ENCODE data around the gene PAPSS1. TPM values are rescaled to one million over a fixed set of nuclear protein-coding genes. Genes with fewer than 3 reads are reported as not detected.
A peak's percentile ranks its signal among the peaks of the same experiment; 100 is the strongest.

Gene PAPSS1
- total RNA-seq, 1 donor from 2014 or later = 39.7 TPM

DNA sequence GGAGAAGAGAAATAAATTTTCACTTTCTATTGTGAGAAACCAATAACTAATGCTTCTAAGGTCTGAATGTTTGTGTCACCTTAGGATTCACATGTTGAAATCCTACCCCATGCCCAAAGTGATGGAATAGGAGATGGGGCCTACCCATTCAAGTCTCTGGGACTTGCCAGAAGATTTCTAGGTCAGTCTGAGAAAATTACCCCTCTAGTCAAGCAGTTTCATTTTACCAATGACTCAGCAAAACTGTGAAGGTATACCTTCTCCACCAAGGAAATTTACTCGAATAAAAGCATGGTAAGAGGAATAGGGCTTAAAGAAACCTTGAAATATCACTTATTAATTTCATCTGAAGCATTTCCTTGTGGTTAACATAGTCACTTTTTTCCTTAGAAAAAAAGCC is 23.5 kb upstream of the PAPSS1 start:
- H3K9me3 ChIP-seq (ENCODE audit: control insufficient read depth in 3 of 3, low read length in 3 of 3) = no peaks in the 10 kb centered on the region
- H3K27ac ChIP-seq (ENCODE audit: low read depth, low read length) = no peak overlapping the region
- no peaks in the 10 kb centered on the region for H3K27me3 ChIP-seq (ENCODE audit: control insufficient read depth in 3 of 3, insufficient read depth in 3 of 3, low read length in 3 of 3)
- no peaks in the 10 kb centered on the region for H3K36me3 ChIP-seq (ENCODE audit: control insufficient read depth in 3 of 3, insufficient read depth in 3 of 3, low read length in 3 of 3)
- no peak overlapping the region for H3K4me3 ChIP-seq (ENCODE audit: low read length in 3 of 3)
- peaks cover 13 to 33% (median 15%) of the 10 kb centered on the region in 3 donors for H3K4me1 ChIP-seq (ENCODE audit: control insufficient read depth in 3 of 3, insufficient read depth in 3 of 3, low read length in 3 of 3)
- no peak overlapping the region for H3K9ac ChIP-seq (ENCODE audit: low read depth in 1 of 3, low read length in 3 of 3)

DNA sequence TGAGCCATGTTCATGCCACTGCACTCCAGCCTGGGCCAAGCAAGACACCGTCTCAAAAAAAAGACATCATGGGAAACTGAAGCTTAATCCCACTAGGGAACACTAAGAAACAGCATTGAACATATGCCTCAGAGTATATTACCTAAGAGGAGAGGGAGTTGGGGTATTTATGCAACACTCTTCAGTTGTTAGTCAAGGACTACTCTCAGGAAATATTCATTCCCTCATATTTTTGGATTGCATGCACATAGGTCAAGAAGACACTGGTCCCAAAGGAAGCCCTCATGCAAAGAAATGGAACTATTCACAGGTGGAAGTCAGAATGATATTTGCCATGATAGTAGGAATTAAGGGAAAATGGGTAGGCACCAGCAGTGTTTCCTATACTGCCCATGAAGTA is 22.8 kb upstream of the PAPSS1 start:
- Histone ChIP-seq H3K9me3 (ENCODE audit: control insufficient read depth in 3 of 3, low read length in 3 of 3) (no peaks in the 10 kb centered on the region), H3K4me1 (ENCODE audit: control insufficient read depth in 3 of 3, insufficient read depth in 3 of 3, low read length in 3 of 3) (peaks cover 13 to 35% (median 15%) of the 10 kb centered on the region in 3 donors), H3K9ac (ENCODE audit: low read depth in 1 of 3, low read length in 3 of 3) (no peak overlapping the region), H3K27ac (ENCODE audit: low read depth, low read length) (no peak overlapping the region), H3K4me3 (ENCODE audit: low read length in 3 of 3) (no peak overlapping the region), H3K36me3 (ENCODE audit: control insufficient read depth in 3 of 3, insufficient read depth in 3 of 3, low read length in 3 of 3) (no peaks in the 10 kb centered on the region), H3K27me3 (ENCODE audit: control insufficient read depth in 3 of 3, insufficient read depth in 3 of 3, low read length in 3 of 3) (no peaks in the 10 kb centered on the region)

DNA sequence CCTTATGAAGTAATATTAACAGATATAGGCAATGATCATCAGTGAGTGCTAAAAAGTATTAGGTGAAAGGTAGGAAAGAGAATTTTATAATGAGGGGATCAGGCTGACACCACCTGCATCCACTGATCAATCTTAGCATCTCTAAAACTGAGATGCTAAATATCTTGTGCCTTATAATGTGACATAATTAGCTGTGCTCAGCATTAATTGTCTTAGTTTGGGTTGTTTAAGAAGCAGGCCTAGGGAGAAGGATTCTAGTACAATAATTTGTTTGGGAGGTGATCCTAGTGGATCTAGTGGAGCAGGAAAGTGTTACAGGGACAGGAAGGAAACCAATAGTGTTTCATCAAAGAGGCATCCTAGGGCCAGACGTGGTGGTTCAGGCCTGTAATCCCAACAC is 22.2 kb upstream of the PAPSS1 start:
- no peaks in the 10 kb centered on the region for H3K36me3 ChIP-seq (ENCODE audit: control insufficient read depth in 3 of 3, insufficient read depth in 3 of 3, low read length in 3 of 3)
- no peak overlapping the region for H3K9ac ChIP-seq (ENCODE audit: low read depth in 1 of 3, low read length in 3 of 3)
- H3K27ac ChIP-seq (ENCODE audit: low read depth, low read length) = no peak overlapping the region
- peaks cover 13 to 41% (median 21%) of the 10 kb centered on the region in 3 donors for H3K4me1 ChIP-seq (ENCODE audit: control insufficient read depth in 3 of 3, insufficient read depth in 3 of 3, low read length in 3 of 3)
- H3K9me3 ChIP-seq (ENCODE audit: control insufficient read depth in 3 of 3, low read length in 3 of 3) = no peaks in the 10 kb centered on the region
- H3K4me3 ChIP-seq (ENCODE audit: low read length in 3 of 3) = no peak overlapping the region
- no peaks in the 10 kb centered on the region for H3K27me3 ChIP-seq (ENCODE audit: control insufficient read depth in 3 of 3, insufficient read depth in 3 of 3, low read length in 3 of 3)

DNA sequence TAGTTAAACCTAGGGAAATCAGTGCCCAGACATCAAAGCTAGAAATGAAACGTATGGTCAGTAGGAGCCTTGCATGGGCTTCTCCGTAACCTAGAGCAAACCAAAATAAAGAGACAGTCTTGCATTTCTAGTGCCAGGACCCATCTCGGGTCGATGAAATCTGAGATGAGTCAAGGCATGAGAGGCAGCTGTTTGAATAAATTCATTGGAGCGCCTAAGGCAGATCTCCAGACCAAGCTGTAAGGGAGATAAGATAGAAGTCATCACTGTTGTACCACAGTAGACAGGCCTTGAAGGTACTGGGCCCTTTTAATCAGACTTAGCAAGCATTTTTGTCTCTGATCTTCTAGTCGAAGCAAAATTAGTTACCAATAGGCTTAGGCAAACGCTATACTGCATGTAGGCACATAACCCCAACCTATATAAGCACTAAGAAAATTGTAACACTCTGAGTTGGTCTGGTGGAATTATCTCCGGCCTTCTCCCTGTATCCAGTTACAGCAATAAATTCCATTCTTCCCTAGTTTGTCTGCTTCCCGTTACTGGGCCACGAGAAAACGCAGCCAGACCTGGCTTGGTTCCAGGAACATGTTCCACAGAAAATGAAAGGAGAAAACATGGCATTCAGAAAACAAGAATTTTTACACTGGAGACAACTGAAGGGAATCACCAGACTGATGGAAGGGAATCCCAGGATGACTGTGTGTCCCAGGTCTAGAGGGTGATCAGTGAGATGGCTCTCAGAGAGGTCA is 21.1 kb upstream of the PAPSS1 start:
- peaks cover 13 to 46% (median 27%) of the 10 kb centered on the region in 3 donors for H3K4me1 ChIP-seq (ENCODE audit: control insufficient read depth in 3 of 3, insufficient read depth in 3 of 3, low read length in 3 of 3)
- H3K36me3 ChIP-seq (ENCODE audit: control insufficient read depth in 3 of 3, insufficient read depth in 3 of 3, low read length in 3 of 3) = no peaks in the 10 kb centered on the region
- no peaks in the 10 kb centered on the region for H3K9me3 ChIP-seq (ENCODE audit: control insufficient read depth in 3 of 3, low read length in 3 of 3)
- H3K9ac ChIP-seq (ENCODE audit: low read depth in 1 of 3, low read length in 3 of 3) = peak overlapping the region in 2 of 3 donors; percentile 14 to 54
- peak overlapping the region in 2 of 3 donors; percentile 7 to 44 for H3K4me3 ChIP-seq (ENCODE audit: low read length in 3 of 3)
- H3K27ac ChIP-seq (ENCODE audit: low read depth, low read length) = peak overlapping the region; percentile 62
- H3K27me3 ChIP-seq (ENCODE audit: control insufficient read depth in 3 of 3, insufficient read depth in 3 of 3, low read length in 3 of 3) = no peaks in the 10 kb centered on the region

DNA sequence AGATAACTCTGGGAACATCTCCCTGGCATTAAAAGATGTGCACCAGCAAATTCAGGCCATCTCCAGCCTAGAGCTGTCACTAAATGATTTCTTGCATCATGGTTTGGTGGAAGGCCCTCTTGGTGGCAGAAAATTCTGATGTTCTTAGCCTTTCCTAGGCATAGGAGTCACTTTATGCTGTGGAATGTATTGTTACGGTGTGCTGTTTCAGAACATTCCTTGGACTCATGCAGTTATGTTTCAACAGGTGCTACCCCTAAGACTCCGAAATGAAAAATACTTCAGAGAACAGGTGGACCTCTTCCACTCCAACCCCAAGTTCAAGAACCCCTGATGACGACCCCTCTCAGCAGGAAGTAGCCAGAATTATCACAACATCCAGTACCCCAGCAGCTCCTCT is 20.3 kb upstream of the PAPSS1 start:
- Histone ChIP-seq H3K4me1 (ENCODE audit: control insufficient read depth in 3 of 3, insufficient read depth in 3 of 3, low read length in 3 of 3) (peaks cover 13 to 53% (median 27%) of the 10 kb centered on the region in 3 donors), H3K27me3 (ENCODE audit: control insufficient read depth in 3 of 3, insufficient read depth in 3 of 3, low read length in 3 of 3) (no peaks in the 10 kb centered on the region), H3K36me3 (ENCODE audit: control insufficient read depth in 3 of 3, insufficient read depth in 3 of 3, low read length in 3 of 3) (no peaks in the 10 kb centered on the region), H3K4me3 (ENCODE audit: low read length in 3 of 3) (no peak overlapping the region), H3K27ac (ENCODE audit: low read depth, low read length) (peak overlapping the region; percentile 62), H3K9ac (ENCODE audit: low read depth in 1 of 3, low read length in 3 of 3) (peak overlapping the region in 2 of 3 donors; percentile 16 to 54), H3K9me3 (ENCODE audit: control insufficient read depth in 3 of 3, low read length in 3 of 3) (no peaks in the 10 kb centered on the region)

- H3K27me3 ChIP-seq (ENCODE audit: control insufficient read depth in 3 of 3, insufficient read depth in 3 of 3, low read length in 3 of 3) = no peaks in the 10 kb centered on the region
- no peaks in the 10 kb centered on the region for H3K36me3 ChIP-seq (ENCODE audit: control insufficient read depth in 3 of 3, insufficient read depth in 3 of 3, low read length in 3 of 3)
- H3K4me1 ChIP-seq (ENCODE audit: control insufficient read depth in 3 of 3, insufficient read depth in 3 of 3, low read length in 3 of 3) = peaks cover 13 to 68% (median 29%) of the 10 kb centered on the region in 3 donors
- no peaks in the 10 kb centered on the region for H3K9me3 ChIP-seq (ENCODE audit: control insufficient read depth in 3 of 3, low read length in 3 of 3)
- no peak overlapping the region for H3K4me3 ChIP-seq (ENCODE audit: low read length in 3 of 3)
- H3K9ac ChIP-seq (ENCODE audit: low read depth in 1 of 3, low read length in 3 of 3) = no peak overlapping the region
- no peak overlapping the region for H3K27ac ChIP-seq (ENCODE audit: low read depth, low read length)
Observed at GRCh38 chr4:107737450-107737849, 17.4 kb upstream of the PAPSS1 start.

- Histone ChIP-seq H3K4me1 (ENCODE audit: control insufficient read depth in 3 of 3, insufficient read depth in 3 of 3, low read length in 3 of 3) (peaks cover 13 to 63% (median 29%) of the 10 kb centered on the region in 3 donors), H3K4me3 (ENCODE audit: low read length in 3 of 3) (no peak overlapping the region), H3K36me3 (ENCODE audit: control insufficient read depth in 3 of 3, insufficient read depth in 3 of 3, low read length in 3 of 3) (no peaks in the 10 kb centered on the region), H3K9ac (ENCODE audit: low read depth in 1 of 3, low read length in 3 of 3) (no peak overlapping the region), H3K9me3 (ENCODE audit: control insufficient read depth in 3 of 3, low read length in 3 of 3) (no peaks in the 10 kb centered on the region), H3K27me3 (ENCODE audit: control insufficient read depth in 3 of 3, insufficient read depth in 3 of 3, low read length in 3 of 3) (no peaks in the 10 kb centered on the region), H3K27ac (ENCODE audit: low read depth, low read length) (no peak overlapping the region)
Observed at GRCh38 chr4:107736924-107737448, 17.0 kb upstream of the PAPSS1 start.

GRCh38 chr4:107736037-107736436 is 16.0 kb upstream of the PAPSS1 start:
- no peak overlapping the region for H3K27ac ChIP-seq (ENCODE audit: low read depth, low read length)
- no peaks in the 10 kb centered on the region for H3K9me3 ChIP-seq (ENCODE audit: control insufficient read depth in 3 of 3, low read length in 3 of 3)
- no peak overlapping the region for H3K9ac ChIP-seq (ENCODE audit: low read depth in 1 of 3, low read length in 3 of 3)
- H3K4me1 ChIP-seq (ENCODE audit: control insufficient read depth in 3 of 3, insufficient read depth in 3 of 3, low read length in 3 of 3) = peaks cover 7 to 58% (median 23%) of the 10 kb centered on the region in 3 donors
- H3K27me3 ChIP-seq (ENCODE audit: control insufficient read depth in 3 of 3, insufficient read depth in 3 of 3, low read length in 3 of 3) = no peaks in the 10 kb centered on the region
- H3K4me3 ChIP-seq (ENCODE audit: low read length in 3 of 3) = no peak overlapping the region
- H3K36me3 ChIP-seq (ENCODE audit: control insufficient read depth in 3 of 3, insufficient read depth in 3 of 3, low read length in 3 of 3) = no peaks in the 10 kb centered on the region

DNA sequence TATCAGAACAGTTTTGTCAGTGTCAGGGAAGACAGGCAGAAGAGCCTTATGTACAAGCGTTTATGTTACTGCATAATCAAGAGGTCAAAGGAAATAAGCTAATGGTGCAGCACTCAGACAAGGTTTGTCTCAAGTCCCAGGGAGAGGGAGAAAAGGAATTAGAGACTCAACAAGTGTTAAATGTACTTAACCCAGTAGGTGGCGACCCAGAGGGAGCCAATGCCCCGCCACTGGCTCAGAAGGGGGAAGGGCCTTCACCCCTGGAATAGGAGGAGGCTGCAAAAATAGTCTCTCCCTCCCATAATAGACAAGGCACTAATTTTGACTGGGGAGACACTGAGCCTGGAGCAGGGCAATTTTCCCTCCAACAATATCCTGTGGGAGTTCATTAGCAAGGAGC is 14.1 kb upstream of the PAPSS1 start:
- Histone ChIP-seq H3K36me3 (ENCODE audit: control insufficient read depth in 3 of 3, insufficient read depth in 3 of 3, low read length in 3 of 3) (no peaks in the 10 kb centered on the region), H3K27ac (ENCODE audit: low read depth, low read length) (no peak overlapping the region), H3K4me1 (ENCODE audit: control insufficient read depth in 3 of 3, insufficient read depth in 3 of 3, low read length in 3 of 3) (peaks cover 0 to 40% (median 14%) of the 10 kb centered on the region in 3 donors), H3K4me3 (ENCODE audit: low read length in 3 of 3) (no peak overlapping the region), H3K9ac (ENCODE audit: low read depth in 1 of 3, low read length in 3 of 3) (no peak overlapping the region), H3K27me3 (ENCODE audit: control insufficient read depth in 3 of 3, insufficient read depth in 3 of 3, low read length in 3 of 3) (no peaks in the 10 kb centered on the region), H3K9me3 (ENCODE audit: control insufficient read depth in 3 of 3, low read length in 3 of 3) (no peaks in the 10 kb centered on the region)

GRCh38 chr4:107733431-107733925 is 13.4 kb upstream of the PAPSS1 start:
- Histone ChIP-seq H3K9me3 (ENCODE audit: control insufficient read depth in 3 of 3, low read length in 3 of 3) (no peaks in the 10 kb centered on the region), H3K4me1 (ENCODE audit: control insufficient read depth in 3 of 3, insufficient read depth in 3 of 3, low read length in 3 of 3) (peaks cover 0 to 40% (median 14%) of the 10 kb centered on the region in 3 donors), H3K4me3 (ENCODE audit: low read length in 3 of 3) (no peak overlapping the region), H3K27me3 (ENCODE audit: control insufficient read depth in 3 of 3, insufficient read depth in 3 of 3, low read length in 3 of 3) (no peaks in the 10 kb centered on the region), H3K36me3 (ENCODE audit: control insufficient read depth in 3 of 3, insufficient read depth in 3 of 3, low read length in 3 of 3) (no peaks in the 10 kb centered on the region), H3K9ac (ENCODE audit: low read depth in 1 of 3, low read length in 3 of 3) (no peak overlapping the region), H3K27ac (ENCODE audit: low read depth, low read length) (peak overlapping the region; percentile 15)
